Measurements from ENCODE around the gene SLBP. TPM values are rescaled to one million over a fixed set of nuclear protein-coding genes. Genes with fewer than 3 reads are reported as not detected.

SLBP gene
- total and polyA plus RNA-seq, 10 of the 15 experiments (the other 5 are each of a cell fraction or from before 2014, with no cell fraction given): 94.4 to 278 (median 158) TPM

DNA sequence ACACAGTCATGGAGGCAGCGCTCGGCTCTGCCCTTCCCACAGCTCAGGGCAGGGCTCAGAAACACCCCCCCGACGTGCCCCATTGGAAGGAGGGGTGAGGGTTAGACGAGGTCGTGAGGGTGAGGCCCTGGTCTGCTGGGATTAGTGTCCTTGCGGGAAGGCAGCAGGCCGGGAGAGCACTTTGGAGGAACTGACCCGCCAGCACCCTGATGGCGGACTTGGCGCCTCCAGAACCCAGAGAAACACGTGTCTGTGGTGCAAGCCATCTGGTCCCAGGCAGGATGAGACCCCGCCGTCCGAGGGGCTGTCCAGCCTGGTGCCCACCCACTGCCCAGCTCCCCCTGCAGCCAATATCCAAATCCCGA is 35.5 kb upstream of the SLBP start:
- BruUV-seq (replicated peaks): no TSS peak
- Histone ChIP-seq H3K9ac (ENCODE audit: control insufficient read depth, insufficient read depth, low read length) (no peak overlapping the region), H3K27ac (ENCODE audit: control insufficient read depth, insufficient read depth) (no peak overlapping the region), H3K36me3 (ENCODE audit: control insufficient read depth in 2 of 2, insufficient read depth in 2 of 2, low read length in 1 of 2) (peaks cover 0 to 12% of the 10 kb centered on the region in 2 experiments; a peak in 3 of 4 replicates), H3K4me3 (no peak overlapping the region), H3K9me3 (replicated peaks; ENCODE audit: control insufficient read depth, insufficient read depth, low read length) (no peaks in the 10 kb centered on the region), H3K79me2 (ENCODE audit: control insufficient read depth, insufficient read depth, low read length) (no peaks in the 10 kb centered on the region), H2AFZ (ENCODE audit: control insufficient read depth, low read depth, low read length) (no peak overlapping the region), H3K4me1 (ENCODE audit: control insufficient read depth, insufficient read depth, low read length) (no peaks in the 10 kb centered on the region), H3K27me3 (replicated peaks in 1 of 2; ENCODE audit: control insufficient read depth in 2 of 2, insufficient read depth in 2 of 2, low read length in 1 of 2) (no peaks in the 10 kb centered on the region), H4K20me1 (ENCODE audit: control insufficient read depth, insufficient read depth) (no peaks in the 10 kb centered on the region), H3K4me2 (ENCODE audit: control insufficient read depth, insufficient read depth) (no peak overlapping the region)
- DNase-seq (ENCODE audit: low read depth, low spot score) (no peak), FAIRE-seq (no peak), ATAC-seq (no peak)
- in situ Hi-C loops (cut with MboI) (no loop called here), intact Hi-C loops (cut with micrococcal nuclease; ENCODE audit: unreplicated experiment) (loop anchor here (5.0 kb wide), 1 partner anchor 440 kb away; no protein-coding TSS in a partner anchor)
- ChIA-PET RAD21 (ENCODE audit: unreplicated experiment) (interaction anchor here (1.2 to 2.2 kb wide), 3 partner anchors 62 to 161 kb away, joined by 3 to 20 read pairs (median 12); no protein-coding TSS in a partner anchor), SMC1A (ENCODE audit: uncharacterized antibody, unreplicated experiment) (interaction anchor here (1.1 to 1.8 kb wide), 3 partner anchors 63 to 152 kb away, joined by 3 to 9 read pairs (median 7); no protein-coding TSS in a partner anchor), POLR2A (no interaction called here), CTCF (interaction anchor here (0.5 to 5.1 kb wide), 10 partner anchors 28 to 457 kb away, joined by 3 to 60 read pairs (median 4); no protein-coding TSS in a partner anchor)
- WGBS (ENCODE audit: insufficient coverage, insufficient replicate concordance, low lambda C conversion rate, missing lambda C conversion rate): 61% methylated on average over 16 of the region's 16 CpGs
- TF ChIP-seq HDGF (IDR thresholded peaks at IDR 0.05) (no peak), ATF7 (IDR thresholded peaks at IDR 0.05; ENCODE audit: low read depth) (no peak), NFIC (IDR thresholded peaks at IDR 0.05; ENCODE audit: low read depth, low read length) (no peak), MXI1 (IDR thresholded peaks at IDR 0.05; ENCODE audit: low read depth, low read length) (no peak), CREM (IDR thresholded peaks at IDR 0.05; ENCODE audit: low read depth) (no peak), RUNX3 (IDR thresholded peaks at IDR 0.05; ENCODE audit: low read length) (no peak), SMAD5 (IDR thresholded peaks at IDR 0.05; ENCODE audit: low read depth) (no peak), IRF4 (IDR thresholded peaks at IDR 0.05; ENCODE audit: low read depth, low read length) (no peak), RELA (IDR thresholded peaks at IDR 0.05; ENCODE audit: borderline replicate concordance, partially characterized antibody) (no peak), RAD21 (IDR thresholded peaks at IDR 0.05; ENCODE audit: insufficient read depth, low read depth, low read length) (no peak)
- TF ChIP-seq, protein P1, sequence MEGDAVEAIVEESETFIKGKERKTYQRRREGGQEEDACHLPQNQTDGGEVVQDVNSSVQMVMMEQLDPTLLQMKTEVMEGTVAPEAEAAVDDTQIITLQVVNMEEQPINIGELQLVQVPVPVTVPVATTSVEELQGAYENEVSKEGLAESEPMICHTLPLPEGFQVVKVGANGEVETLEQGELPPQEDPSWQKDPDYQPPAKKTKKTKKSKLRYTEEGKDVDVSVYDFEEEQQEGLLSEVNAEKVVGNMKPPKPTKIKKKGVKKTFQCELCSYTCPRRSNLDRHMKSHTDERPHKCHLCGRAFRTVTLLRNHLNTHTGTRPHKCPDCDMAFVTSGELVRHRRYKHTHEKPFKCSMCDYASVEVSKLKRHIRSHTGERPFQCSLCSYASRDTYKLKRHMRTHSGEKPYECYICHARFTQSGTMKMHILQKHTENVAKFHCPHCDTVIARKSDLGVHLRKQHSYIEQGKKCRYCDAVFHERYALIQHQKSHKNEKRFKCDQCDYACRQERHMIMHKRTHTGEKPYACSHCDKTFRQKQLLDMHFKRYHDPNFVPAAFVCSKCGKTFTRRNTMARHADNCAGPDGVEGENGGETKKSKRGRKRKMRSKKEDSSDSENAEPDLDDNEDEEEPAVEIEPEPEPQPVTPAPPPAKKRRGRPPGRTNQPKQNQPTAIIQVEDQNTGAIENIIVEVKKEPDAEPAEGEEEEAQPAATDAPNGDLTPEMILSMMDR (IDR thresholded peaks at IDR 0.05 in 2 of 3, conservative IDR thresholded peaks at IDR 0.05 in 1 of 3; ENCODE audit: control insufficient read depth in 2 of 3, extremely low read depth in 1 of 3, insufficient read depth in 1 of 3, low read depth in 3 of 3, low read length in 3 of 3): no peak
- TF ChIP-seq, protein P2, sequence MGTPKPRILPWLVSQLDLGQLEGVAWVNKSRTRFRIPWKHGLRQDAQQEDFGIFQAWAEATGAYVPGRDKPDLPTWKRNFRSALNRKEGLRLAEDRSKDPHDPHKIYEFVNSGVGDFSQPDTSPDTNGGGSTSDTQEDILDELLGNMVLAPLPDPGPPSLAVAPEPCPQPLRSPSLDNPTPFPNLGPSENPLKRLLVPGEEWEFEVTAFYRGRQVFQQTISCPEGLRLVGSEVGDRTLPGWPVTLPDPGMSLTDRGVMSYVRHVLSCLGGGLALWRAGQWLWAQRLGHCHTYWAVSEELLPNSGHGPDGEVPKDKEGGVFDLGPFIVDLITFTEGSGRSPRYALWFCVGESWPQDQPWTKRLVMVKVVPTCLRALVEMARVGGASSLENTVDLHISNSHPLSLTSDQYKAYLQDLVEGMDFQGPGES (IDR thresholded peaks at IDR 0.05): no peak
- TF ChIP-seq, protein P3, sequence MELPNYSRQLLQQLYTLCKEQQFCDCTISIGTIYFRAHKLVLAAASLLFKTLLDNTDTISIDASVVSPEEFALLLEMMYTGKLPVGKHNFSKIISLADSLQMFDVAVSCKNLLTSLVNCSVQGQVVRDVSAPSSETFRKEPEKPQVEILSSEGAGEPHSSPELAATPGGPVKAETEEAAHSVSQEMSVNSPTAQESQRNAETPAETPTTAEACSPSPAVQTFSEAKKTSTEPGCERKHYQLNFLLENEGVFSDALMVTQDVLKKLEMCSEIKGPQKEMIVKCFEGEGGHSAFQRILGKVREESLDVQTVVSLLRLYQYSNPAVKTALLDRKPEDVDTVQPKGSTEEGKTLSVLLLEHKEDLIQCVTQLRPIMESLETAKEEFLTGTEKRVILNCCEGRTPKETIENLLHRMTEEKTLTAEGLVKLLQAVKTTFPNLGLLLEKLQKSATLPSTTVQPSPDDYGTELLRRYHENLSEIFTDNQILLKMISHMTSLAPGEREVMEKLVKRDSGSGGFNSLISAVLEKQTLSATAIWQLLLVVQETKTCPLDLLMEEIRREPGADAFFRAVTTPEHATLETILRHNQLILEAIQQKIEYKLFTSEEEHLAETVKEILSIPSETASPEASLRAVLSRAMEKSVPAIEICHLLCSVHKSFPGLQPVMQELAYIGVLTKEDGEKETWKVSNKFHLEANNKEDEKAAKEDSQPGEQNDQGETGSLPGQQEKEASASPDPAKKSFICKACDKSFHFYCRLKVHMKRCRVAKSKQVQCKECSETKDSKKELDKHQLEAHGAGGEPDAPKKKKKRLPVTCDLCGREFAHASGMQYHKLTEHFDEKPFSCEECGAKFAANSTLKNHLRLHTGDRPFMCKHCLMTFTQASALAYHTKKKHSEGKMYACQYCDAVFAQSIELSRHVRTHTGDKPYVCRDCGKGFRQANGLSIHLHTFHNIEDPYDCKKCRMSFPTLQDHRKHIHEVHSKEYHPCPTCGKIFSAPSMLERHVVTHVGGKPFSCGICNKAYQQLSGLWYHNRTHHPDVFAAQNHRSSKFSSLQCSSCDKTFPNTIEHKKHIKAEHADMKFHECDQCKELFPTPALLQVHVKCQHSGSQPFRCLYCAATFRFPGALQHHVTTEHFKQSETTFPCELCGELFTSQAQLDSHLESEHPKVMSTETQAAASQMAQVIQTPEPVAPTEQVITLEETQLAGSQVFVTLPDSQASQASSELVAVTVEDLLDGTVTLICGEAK (IDR thresholded peaks at IDR 0.05; ENCODE audit: borderline replicate concordance): no peak
- TF ChIP-seq, protein P4, sequence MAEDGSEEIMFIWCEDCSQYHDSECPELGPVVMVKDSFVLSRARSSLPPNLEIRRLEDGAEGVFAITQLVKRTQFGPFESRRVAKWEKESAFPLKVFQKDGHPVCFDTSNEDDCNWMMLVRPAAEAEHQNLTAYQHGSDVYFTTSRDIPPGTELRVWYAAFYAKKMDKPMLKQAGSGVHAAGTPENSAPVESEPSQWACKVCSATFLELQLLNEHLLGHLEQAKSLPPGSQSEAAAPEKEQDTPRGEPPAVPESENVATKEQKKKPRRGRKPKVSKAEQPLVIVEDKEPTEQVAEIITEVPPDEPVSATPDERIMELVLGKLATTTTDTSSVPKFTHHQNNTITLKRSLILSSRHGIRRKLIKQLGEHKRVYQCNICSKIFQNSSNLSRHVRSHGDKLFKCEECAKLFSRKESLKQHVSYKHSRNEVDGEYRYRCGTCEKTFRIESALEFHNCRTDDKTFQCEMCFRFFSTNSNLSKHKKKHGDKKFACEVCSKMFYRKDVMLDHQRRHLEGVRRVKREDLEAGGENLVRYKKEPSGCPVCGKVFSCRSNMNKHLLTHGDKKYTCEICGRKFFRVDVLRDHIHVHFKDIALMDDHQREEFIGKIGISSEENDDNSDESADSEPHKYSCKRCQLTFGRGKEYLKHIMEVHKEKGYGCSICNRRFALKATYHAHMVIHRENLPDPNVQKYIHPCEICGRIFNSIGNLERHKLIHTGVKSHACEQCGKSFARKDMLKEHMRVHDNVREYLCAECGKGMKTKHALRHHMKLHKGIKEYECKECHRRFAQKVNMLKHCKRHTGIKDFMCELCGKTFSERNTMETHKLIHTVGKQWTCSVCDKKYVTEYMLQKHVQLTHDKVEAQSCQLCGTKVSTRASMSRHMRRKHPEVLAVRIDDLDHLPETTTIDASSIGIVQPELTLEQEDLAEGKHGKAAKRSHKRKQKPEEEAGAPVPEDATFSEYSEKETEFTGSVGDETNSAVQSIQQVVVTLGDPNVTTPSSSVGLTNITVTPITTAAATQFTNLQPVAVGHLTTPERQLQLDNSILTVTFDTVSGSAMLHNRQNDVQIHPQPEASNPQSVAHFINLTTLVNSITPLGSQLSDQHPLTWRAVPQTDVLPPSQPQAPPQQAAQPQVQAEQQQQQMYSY (CRISPR knock-in tag; IDR thresholded peaks at IDR 0.05): no peak

All from GM12878 (cell line).